HG02571 (cell line): ENCODE measurements around the gene TF.
"Not testable (repeated sequence)": the region's sequence is repeated elsewhere in the genome, so short reads cannot be mapped to it uniquely, and the experiment has no call there.

ENCODE experiments used
- ATAC-seq: cut with Tn5 transposase; IDR thresholded peaks from one replicate; pipeline ENCODE4 v1.9.1; 2021; ENCODE audit warnings: mild to moderate bottlenecking, moderate library complexity; ENCODE audit not compliant: unreplicated experiment

TF gene

GRCh38 chr3:133763797-133764683 is 17.8 kb downstream of the TF start:
- no peak for ATAC-seq

- ATAC-seq: no peak
These were observed 19.1 kb downstream of the TF start for GRCh38 chr3:133765256-133765655.

GRCh38 chr3:133767607-133768006 is 21.4 kb downstream of the TF start:
- ATAC-seq: no peak

DNA sequence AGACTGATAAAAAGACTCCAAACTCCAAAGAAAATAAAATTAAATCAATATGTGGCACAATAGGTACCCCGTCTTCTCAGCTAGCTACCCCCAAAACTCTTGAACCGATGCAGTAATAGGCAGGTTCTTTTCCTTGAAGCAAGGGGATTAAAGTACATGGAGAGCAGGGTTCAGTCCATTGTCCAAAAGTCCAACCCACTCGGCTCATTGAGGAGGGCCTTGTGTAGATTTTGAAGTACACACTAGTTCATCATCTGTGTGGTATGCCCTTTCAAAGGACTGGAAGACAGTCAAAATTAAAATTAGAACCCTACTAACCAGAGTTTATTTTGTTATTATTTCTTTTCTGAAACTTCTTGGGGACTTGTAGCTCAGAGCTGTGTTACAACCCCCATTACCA is 23.3 kb downstream of the TF start:
- no peak for ATAC-seq

- ATAC-seq: no peak
These were observed 27.5 kb downstream of the TF start for GRCh38 chr3:133773732-133774131.

- no peak for ATAC-seq
These were observed 29.1 kb downstream of the TF start for GRCh38 chr3:133775309-133775708.

GRCh38 chr3:133775835-133776234 is 29.6 kb downstream of the TF start:
- no peak for ATAC-seq

- ATAC-seq: no peak
These were observed 30.7 kb downstream of the TF start for GRCh38 chr3:133776794-133777438.

DNA sequence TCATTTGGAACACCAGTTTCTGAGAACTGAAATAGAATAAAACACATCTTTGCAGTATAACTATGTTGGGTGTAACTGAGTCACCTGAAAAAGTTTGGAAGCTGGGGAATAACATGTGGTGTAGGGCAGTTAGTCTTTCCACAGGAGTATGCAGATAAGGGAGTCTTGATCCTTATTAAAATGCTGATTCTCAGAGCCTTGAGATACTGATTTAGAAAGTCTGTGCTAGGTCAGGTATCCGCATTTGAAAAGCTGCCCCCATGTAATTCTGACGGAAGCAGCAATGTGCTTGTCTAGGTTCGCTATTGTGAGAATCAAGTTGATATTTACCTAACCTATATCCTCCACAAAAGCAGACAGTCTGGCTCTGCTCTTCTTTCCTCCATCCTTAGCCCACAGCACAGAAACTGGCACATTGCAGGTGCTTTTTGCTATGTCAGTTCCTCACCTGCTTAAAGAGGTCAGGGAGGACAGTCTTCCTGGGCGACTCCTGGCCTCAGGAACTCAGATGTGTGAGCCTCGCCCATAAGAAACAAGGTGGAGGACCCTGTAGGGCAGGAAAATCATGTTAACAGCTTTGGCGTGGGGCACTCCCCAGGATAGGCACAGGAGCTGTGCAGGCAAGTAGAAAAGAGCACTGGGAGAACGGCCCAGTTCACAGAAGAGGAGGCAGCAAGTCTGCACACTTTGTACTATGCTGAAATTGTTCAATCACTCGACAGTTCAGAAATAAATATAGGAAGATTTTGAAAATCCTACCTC is 31.8 kb downstream of the TF start:
- no peak for ATAC-seq

DNA sequence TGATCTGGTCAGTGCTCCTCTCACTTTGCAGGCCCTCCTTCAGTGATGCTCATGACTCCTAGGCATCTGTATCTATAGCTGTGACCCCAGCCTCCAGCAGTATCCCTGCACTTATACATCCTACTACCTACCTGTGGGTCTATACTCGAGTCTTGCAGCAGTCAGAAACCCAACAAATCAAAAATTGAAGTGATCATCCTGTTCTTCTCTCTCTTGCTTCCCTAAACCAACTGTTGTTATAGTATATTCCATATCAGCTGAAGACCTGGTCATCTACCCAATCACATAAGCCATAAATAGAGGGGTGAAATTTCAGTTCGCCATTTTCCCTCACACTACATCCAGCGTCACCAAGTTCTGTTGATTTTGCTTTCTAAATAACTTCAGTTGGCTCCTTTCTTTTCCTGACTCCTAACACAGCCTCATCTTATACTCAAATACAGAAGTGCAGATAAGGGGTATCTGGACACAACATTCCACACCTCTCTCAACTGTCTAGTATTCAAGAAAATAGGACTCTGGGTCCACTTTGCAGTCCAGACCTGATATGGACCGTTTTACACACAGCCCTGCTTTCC is 33.5 kb downstream of the TF start:
- no peak for ATAC-seq

- not testable (repeated sequence) for ATAC-seq
These were observed 34.6 kb downstream of the TF start for GRCh38 chr3:133780756-133781155.

GRCh38 chr3:133781570-133781969 is 35.4 kb downstream of the TF start:
- no peak for ATAC-seq

GRCh38 chr3:133782454-133782853 is 36.3 kb downstream of the TF start:
- no peak for ATAC-seq

GRCh38 chr3:133783762-133784161 is 37.6 kb downstream of the TF start:
- ATAC-seq: no peak

DNA sequence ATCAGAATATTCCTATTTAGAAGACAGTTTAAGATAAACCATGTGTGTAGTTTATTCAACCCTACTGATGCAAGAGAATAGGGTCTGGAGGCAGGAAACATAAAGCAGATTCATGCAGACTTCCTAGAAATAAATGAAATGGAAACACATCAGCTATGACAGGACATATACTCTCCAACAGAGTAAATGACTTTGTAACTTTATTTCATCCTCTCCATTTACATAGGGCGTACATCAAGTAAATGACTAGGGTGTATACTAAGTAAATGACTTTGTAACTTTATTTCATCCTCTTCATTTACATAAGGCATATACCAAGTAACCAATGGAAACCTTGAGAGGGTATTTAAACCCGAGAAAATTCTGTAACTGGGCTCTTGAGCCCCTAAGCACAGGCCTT is 41.8 kb downstream of the TF start:
- no peak for ATAC-seq

DNA sequence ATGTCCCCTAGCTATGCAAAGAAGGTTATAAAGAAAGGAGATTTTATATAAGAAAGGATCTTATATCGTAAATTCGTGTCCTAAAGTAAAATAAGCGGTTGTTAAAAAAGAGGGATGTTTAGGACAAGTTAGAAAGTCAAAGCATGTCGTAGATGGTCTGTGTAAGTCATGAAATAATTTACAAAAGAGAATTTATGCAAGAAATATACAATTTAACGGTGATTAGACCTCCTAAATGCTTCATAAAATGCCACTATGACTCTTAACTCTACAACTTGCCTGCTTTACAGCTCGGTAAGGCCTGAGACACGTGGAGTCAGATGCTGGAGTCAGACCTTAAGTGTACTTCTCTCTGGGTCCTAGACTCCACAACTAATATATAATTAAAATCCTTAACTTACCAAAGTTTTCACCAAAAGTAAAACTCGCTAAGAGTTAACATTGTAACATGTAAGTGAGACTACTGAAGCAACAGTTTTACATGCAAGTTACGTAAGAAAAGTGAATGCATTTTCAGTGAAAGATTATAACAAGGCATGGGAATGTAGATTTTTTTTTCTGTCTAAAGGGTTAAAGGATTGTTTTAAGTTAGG is 46.1 kb downstream of the TF start:
- ATAC-seq: no peak

GRCh38 chr3:133797396-133798105 is 51.4 kb downstream of the TF start:
- ATAC-seq: no peak

DNA sequence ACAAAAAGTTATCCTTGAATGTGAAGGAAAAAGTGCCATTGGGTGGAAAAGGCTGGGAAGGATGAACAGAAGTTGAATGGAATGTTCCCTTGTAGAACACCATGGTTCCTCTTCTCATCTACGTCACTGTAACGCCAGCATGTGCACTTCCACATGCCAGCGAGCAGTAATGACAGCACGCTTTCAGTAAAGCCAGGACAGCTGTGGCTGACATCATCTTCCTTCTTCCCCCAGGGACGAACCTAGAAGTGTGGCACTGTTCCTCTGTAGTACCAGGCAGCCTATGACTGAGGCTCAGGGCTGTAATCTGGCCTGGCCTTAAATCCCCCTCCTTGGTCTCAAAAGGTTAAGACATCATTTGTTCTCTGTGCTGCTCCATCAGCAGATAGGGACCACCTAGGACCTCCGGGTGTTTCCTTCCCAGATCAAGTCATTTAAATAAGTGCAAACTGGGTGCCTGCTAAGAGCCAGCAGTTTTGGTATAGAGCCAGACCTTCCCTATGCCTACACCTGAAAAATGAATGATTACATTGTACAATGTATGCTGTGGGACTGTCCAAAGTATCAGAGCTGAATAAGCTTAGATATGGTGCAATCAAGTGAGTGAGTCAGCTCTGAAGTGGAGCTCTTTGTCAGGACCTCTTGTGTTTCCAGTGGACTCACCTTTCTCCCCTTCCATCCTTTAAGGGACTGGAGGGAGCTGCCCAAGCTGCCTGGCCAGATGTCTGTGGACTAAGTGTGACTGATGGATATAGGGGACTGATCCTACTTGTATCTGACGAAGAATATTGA is 53.8 kb downstream of the TF start:
- no peak for ATAC-seq

GRCh38 chr3:133803469-133803868 is 57.3 kb downstream of the TF start:
- no peak for ATAC-seq
